GM18907 (cell line): Measurements from ENCODE around the gene TMEM213.

Source experiments
- ATAC-seq: cut with Tn5 transposase; IDR thresholded peaks from one replicate; pipeline ENCODE4 v1.9.1; 2021; ENCODE audit warnings: mild to moderate bottlenecking, moderate library complexity; ENCODE audit not compliant: unreplicated experiment

TMEM213 gene

DNA sequence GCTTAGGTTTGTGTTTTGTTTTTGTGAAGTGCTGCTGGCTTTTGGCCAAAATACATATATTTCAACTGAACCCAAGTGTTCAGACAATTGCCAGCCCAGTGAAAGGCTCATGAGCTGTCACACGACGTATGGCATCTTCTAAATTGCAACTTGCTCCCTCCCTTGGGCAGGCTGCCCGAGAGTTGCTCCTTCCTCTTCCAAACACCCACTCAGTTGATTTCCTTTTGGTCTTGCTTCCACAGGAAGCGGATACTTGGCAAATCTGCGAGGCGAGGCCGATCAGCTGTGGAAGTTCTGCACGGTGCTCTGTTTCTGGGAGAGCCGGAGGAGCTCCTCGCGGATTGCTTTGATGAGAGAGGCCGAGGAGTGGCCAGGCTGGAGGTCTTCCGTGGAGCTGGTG, 39.8 kb downstream of the TMEM213 start:
- no peak for ATAC-seq

DNA sequence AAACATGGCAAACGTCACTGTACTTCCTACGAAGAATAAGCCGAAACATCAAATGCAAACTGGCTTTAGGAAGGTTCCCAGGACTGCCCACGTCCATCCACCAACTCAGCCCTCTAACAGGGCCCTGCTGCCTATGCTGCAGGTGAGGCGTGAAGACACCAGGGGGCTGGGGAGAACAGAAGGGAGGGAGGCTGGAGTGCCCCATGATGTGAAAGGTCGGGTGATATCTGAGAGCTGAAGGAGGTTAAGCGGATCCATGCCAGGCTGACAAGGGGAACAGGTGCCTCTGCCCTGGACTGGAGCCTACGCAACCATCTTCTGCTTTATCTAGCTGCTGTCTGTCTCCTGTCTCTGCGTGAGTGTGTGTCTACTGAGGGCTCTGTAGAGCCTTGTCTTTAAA, 40.4 kb downstream of the TMEM213 start:
- ATAC-seq: no peak

DNA sequence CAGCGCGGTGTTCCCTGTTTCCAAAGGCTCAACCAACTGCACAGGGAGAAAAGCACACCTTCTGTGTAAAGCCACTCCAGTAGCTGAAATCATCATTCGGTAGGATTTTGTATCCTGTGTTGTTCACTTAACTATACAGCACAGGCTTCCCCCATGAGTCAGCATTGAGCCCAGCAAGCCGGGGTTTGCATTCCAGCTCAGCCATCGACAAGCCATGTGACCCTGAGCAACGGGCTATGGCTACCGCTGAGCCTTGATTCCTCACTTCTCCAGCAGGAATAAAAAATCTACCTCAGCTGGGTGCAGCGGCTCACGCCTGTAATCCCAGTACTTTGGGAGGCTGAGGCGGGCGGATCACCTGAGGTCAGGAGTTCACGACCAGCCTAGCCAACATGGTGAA, 44.3 kb downstream of the TMEM213 start:
- no peak for ATAC-seq

DNA sequence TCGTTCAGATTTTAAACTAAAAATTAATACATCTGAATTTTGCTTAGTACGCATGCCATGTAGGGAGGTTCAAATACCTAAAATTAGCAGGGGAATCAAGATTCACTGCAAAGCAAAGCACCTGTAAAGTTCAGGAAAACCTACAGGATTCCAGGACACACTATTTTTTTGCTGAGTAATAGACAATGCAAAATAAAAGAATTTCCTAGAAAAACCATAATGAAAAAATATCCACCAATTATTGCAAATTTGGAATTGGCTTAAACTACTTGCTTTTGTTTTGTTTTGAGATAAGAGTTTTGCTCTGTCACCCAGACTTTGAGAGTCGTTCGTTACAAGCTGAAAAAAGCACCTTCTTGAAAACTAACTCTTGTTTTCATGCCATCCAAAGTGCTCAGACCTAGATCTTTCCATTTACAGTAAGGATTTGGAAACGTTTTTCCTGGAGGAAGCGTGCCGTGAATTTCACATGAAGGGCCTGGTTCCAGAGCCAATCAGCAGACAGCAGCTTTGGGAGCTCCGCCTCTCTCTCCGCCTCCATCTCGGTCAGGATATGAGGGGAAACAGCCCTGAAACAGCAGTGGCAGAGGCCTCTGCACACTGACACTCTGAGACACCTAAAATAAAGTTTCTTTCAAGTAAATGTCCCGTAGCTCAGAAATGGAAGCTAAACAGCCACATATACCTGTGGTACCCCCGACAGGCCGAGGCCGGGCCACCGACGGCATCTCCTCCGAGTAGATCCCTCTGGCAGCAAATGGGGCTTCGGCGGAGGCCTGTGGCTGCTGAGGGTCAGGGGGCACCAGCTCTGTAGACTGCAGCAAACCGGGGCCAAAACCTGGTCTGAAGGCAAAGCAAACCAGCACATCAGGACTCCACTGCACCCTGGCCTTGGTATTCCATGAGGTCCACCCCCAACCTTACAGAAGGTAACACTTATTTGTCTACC, 46.1 kb downstream of the TMEM213 start:
- ATAC-seq: no peak

DNA sequence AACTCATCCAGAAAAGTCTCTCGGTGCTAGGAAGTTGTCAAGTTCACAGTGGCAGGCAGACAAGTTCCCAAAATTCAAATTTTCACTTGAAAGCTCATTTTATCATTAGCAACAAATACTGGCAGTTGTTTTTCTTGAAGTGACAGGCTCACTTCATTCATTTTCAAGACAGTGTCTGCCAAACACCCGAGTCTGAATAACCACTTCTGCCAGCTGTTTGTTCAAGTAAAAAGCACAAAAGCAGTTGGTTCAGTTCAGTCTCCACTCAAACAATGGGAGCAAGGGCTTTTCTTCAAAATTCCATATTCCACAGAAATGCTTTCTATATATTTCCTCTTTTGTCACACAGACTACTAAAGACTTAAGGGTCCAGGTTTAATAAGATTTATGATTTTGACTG, 47.9 kb downstream of the TMEM213 start:
- ATAC-seq: no peak

DNA sequence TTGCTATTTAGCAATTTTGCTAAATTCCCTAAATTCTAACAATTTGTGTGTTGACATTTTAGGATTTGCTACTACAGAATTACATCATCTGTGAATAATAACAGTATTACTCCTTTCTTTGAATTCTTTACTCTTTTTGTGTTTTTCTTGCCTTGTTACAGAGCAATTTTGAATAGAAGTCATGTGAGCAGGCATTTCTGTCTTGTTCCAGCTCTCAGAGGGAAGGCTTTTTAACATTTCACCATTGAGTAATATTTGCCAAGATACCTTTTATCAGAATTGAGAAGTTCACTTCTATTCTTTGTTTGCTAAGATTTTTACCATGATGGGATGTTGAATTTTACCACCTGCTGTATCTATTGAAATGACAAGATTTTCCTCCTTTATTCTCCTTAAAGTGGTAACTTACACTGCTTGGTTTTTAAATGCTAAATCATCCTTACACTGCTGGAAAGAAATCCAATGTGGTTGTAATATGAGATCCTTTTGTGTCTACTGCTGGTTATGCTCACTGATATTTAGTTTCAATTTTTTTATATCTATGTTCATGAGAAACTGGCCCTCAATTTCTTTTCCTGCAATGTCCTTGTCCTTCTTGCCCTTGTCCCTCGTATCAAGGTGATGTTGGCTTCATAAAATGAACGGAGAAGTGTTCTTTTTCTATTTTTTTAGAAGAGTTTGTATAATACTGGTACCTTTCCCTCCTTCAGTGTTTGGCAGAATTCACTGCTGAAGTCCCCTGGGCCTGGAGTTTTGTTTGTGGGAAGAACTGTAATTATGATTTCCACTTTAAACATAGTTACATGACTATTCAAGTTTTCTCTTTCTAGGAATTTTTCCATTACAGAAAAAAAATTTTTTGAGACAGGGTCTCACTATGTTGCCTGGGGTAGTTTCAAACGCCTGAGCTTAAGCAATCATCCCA, 50.5 kb downstream of the TMEM213 start:
- no peak for ATAC-seq

DNA sequence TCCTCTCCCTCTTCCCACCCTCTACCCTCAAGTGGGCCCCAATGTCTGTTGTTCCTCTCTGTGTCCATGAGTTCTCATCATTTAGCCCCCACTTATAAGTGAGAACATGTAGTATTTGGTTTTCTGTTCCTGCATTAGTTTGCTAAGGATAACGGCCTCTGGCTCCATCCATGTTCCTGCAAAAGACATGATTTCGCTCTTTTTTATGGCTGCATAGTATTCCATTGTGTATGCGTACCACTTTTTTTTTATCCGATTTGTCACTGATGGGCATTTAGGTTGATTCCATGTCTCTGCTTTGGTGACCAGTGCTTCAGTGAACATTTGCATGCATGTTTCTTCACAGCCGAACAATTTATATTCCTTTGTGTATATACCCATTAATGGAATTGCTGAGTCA, 51.9 kb downstream of the TMEM213 start:
- ATAC-seq: no peak

DNA sequence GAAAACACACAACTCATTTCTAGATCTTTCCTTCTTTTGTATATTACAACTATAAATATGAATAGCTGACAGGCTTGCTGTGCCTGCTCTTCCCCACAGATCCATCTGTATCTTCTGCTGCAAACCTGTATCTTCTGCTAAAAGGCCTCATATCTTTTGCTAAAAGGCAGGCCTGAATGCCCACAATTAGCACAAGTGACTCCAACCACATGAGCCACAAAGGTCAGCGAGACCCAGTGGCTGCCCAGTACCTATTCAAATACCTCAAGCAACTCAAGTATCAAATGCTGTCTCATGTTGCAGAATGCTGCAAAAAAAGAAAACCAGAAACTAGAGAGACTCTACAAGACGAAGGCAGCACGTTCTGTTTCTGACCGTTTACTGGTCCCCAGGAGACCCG, 54.7 kb downstream of the TMEM213 start:
- no peak for ATAC-seq

DNA sequence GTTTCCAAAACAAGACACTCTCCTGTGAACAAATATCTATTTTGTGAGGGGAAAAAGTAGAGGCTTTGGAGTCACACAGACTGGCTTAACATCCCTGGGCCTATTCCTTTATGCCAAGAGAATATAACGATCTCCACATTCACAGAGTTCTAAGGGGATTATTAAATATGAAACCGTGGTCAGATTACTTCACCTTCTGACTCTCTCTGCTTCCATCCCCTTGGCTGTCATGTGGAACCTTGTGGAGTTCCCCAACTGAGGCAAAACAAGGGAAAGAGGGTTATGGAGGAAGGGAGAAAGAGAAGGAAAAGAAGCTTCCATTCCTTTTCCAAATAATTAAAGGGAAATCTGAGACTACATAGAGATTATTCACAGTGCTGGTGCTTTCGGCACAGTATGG, 55.7 kb downstream of the TMEM213 start:
- no peak for ATAC-seq

DNA sequence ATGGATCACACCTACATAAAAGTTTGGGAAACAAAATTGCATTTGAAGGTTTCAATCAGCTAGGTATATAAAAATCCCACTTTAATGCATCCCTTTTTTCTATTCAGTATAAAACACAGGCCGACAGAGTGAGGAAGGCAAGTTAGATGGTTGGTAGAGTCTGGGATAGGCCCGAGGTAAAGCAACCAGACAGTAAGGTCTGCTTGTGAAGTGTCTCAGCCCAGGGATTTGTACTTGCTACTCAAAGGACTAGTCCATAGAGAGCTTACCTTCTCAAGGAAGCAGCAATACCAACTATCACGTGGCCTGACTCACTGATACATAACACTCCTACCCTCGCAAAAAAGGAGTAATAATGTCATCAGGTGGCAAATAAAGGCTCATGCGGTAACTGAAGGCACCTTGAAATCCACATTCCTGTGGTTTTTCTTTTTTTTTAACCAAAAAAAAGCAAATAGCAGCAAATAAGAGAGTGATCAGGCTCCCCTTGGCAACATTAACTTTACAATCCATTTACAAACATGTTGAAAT, 56.4 kb downstream of the TMEM213 start:
- no peak for ATAC-seq

DNA sequence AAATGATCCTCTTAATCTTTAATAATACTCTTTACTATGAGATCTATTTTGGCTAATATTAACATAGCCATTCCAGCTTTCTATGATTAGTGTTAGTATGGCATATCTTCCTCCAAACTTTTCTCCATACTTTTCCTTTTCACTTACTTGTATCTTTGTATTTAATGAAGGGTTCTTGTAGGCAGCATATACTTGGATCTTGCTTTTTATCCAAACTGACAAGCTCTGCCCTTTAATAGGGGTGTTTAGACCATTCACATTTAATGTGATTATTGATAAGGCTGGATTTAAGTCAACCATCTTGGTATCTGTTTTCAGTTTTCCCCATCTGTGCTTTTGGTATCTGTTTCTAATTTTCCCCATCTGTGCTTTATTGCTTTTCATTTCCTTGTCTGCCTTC, 59.9 kb downstream of the TMEM213 start:
- no peak for ATAC-seq

DNA sequence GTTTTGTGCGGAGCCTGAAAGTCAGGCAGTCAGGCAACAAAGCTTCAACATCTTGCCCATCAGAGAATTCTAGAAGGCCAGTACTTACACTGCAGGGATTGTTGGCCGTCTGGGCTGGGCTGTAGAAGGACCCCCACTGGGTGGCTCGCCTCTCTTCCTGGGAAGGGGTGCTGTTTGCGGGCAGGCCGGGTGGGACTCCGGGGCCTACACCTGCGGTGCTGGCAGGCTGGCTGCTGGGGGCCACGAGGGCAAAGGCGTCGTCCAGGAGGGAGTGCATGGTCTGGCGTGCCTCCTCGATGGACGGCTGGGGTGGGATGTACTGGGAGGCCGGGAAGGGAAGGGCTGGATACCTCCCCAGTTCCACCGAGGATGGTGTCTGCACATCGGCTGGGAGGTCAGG, 63.3 kb downstream of the TMEM213 start:
- no peak for ATAC-seq

DNA sequence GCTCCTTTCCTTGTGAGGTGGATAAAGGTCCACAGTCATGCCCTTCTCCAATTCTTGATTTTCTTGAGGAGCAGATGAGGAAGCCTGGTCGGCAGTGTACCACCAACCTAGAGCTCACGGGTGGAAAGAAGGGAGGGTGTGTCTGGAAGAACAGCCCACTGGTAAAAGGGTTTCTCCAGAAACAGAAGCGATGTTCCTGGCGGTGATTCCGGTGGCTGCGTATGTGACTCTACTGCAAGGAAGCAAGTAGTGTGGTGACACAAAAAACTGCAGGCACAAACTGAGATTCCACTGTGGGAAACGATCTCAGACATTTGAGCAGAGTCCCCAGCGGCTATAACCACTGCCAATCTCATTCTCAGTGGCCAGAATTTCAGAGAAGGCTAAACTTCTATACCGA, 66.1 kb downstream of the TMEM213 start:
- ATAC-seq: no peak

DNA sequence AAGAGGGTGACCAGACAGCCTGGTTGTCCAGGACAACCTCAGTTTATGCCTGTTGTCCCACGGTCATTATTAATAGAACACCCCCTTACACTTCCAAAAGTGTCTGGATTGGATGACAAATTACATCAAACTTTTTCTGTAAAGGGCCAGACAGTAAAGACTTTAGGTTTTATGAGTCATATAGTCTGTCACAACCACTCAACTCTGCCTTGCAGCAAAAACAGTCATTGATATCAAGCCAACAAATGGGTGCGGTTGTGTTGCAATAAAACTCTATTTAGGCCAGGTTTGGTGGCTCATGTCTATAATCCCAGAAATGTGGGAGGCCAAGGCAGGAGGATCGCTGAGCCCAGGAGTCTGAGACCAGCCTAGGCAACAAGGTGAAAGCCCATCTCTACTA, 66.9 kb downstream of the TMEM213 start:
- no peak for ATAC-seq

DNA sequence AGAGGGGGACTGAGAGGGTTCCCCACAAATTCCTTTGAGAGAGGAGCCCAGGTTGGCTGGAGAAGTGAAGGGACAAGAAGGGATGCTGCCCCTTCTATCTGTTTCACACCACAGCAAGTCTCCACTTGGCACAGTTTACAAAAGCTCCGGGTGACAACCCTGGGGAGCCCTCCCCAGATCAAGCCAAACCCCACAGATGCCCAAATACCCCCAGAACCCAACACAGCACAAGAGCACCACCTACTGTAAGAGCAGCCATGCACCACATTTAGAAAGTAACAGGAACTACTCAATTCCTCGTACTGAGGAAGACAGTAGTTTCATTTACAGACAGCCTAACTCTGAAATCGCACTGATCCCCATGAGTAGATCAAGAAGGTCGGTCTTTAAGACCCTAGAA, 68.0 kb downstream of the TMEM213 start:
- ATAC-seq: no peak

DNA sequence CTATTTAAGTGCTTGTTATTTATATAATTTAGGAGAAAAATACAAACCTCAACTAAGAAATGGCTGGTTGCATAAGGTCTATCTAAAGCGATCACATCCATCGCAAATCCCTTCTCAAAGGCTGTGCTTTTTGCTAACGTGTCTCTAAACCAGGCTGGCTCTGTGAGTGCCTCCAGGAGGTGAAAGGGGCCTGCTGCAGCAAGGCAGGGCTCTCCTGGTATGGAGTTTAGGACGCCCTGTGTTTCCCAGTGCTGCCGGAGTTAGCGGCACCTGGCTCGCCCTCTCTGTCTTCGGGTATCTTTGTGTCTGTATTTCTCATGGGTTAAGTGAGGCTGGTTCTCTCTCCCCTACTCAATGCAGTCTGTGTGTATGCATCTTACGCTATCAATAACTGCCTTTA, 68.6 kb downstream of the TMEM213 start:
- no peak for ATAC-seq

DNA sequence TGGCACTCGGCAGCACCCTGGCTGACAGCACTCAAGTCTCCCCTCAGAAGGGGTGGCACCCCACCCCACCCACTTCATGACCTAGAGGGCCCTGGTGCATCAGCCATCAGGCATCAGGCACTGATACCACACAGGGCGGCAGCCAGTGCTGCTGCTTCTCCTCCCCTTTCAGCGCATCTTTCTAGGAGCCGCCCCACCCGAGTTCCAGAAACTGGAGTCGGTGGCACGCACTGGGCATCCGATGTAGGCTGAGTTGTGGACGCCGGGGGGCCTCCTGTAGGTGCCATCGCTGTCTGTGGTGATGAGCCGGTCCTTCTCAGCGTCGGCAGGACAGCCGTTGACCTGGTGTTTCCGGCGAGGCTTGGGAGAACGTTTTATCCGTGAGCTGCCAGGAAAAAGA, 70.0 kb downstream of the TMEM213 start:
- ATAC-seq: no peak

DNA sequence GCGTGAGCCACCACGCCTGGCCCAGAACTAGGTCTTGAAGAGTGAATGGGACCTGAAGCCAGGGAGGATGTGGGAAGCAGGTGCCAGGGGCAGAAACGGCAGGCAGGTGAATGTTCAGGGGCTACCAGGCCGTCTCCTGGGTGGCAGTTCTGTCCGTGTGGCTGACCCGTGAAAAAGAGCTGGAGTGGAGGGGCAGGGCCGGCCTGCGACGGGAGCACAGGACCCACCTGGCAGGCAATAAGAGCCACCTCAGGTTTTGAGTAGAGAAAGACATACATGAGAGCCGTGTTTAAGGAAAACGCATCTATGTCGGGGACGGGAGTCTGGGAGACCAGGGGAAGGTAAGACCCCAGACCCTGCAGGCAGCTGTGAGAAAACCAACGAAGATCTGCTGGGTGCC, 70.9 kb downstream of the TMEM213 start:
- ATAC-seq: no peak

DNA sequence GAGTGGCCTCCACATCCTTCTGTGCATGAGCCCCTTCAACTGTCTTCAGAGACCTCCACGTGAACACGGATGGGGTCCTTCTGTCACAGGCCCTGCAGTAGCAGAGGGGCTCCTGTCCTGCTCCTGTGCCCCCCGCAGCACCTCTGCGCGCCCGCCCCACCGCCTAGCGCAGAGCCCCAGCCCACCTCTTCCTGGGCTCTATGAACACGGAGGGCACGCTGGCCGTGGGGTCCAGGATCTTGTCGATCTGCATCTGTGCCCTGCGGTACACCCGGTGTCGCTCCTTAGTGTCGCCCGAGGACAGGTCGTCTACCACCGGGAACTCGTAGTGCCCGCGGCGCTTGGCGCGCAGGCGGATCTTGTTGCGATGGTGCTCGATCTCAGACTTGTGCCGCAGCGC, 71.6 kb downstream of the TMEM213 start:
- ATAC-seq: no peak

DNA sequence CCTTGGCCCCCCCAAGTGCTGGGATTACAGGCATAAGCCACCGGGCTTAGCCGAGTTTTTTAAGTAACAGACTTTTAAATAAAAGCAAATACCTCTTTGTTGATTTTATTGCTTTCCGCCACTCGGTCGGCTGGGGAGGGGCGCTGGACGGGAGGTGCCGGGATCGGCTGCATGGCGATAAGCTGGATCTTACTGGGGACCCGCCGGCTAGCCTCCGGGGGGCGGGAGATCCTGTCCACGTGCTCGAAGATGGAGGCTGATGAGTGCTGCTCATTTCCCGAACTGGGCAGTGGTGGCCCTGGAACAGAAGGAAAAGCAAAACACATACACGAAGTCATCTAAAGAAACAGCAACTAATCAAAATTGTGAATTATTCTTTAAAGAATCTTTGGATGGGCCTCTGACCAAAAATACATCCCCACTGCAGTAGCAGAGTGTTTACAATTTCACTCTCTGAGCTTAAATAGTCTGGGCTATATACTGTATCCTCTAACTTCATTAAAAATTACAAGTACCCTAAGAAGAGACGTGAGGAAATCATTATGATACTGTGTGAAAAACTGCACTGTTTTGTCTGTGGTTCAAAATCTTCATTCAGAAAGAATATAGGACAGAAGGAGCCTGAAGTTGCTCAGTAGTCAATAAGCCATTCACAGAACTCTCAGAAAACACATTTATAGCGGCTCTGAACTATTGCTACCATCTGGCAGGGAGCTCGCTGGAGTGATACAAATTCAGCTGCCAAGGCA, 73.4 kb downstream of the TMEM213 start:
- ATAC-seq: no peak

DNA sequence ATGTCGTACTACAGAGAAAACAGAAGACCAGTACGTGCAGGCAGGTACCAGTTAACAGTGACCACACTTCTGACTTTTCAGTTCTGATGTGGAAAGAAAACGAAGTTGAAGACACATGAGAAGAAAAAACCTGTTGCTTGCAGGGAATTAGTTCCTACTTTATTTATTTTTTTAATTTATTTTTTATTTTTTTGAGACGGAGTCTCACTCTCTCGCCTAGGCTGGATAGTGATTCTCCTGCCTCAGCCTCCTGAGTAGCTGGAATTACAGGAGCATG, 74.0 kb downstream of the TMEM213 start:
- ATAC-seq: no peak
